GM19468 (cell line): ENCODE data around the gene MS4A3.
"Not testable (repeated sequence)": the region's sequence is repeated elsewhere in the genome, so short reads cannot be mapped to it uniquely, and the experiment has no call there.

Experiments used
- ATAC-seq: cut with Tn5 transposase; IDR thresholded peaks from one replicate; pipeline ENCODE4 v1.9.1; 2021; ENCODE audit warnings: mild to moderate bottlenecking, moderate library complexity, moderate number of reproducible peaks; ENCODE audit not compliant: unreplicated experiment; ENCODE audit errors: extremely low read depth

Gene MS4A3, protein sequence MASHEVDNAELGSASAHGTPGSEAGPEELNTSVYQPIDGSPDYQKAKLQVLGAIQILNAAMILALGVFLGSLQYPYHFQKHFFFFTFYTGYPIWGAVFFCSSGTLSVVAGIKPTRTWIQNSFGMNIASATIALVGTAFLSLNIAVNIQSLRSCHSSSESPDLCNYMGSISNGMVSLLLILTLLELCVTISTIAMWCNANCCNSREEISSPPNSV

GRCh38 chr11:60056349-60056969 lies at the start of gene MS4A3:
Gene MS4A3 (plus strand): TSS chr11:60056665. CDS start chr11:60061161, 4,496 bp downstream.
- ATAC-seq = no peak

- ATAC-seq = no peak
These were observed 39.6 kb upstream of the MS4A3 start, which contains the start of gene OOSP4B for GRCh38 chr11:60016881-60017280. Gene OOSP4B (plus strand): TSS chr11:60017181.

GRCh38 chr11:60018058-60018457 lies 38.4 kb upstream of the MS4A3 start:
- no peak for ATAC-seq

GRCh38 chr11:60020376-60020775 lies 36.1 kb upstream of the MS4A3 start:
- ATAC-seq = not testable (repeated sequence)

DNA sequence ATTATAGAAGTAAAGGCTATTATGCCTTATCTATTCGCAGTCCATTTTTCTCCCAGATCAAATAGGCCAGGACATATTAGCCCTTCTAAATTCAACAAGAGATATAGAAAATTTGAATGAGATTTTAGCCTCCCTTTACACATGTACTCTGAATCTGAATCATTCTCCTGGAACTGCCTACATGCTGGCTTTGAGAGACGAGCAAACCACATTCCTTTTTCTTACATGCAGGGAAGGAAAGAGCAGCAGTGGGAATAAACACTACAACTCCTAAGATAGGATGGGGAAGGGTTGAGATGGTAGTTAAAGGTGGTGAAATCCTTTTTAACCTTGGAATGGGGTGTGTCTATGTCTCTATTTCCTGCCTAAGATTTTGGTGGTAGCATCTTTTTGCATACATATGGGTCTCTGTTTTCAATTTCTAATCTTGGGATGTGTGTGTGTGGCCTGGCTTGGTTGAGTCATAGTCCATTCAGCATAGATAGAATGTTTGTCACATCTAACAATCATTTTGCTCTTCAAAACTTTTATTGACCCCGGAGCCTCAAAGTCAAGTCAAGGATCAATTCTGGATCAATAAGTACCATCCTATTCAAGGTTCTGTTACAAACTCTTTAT lies 27.3 kb upstream of the MS4A3 start:
- no peak for ATAC-seq

GRCh38 chr11:60040109-60040508 lies 16.4 kb upstream of the MS4A3 start, which contains the start of gene OOSP2:
Gene OOSP2 (plus strand): TSS chr11:60040409. CDS start chr11:60040460, 51 bp downstream.
- no peak for ATAC-seq

DNA sequence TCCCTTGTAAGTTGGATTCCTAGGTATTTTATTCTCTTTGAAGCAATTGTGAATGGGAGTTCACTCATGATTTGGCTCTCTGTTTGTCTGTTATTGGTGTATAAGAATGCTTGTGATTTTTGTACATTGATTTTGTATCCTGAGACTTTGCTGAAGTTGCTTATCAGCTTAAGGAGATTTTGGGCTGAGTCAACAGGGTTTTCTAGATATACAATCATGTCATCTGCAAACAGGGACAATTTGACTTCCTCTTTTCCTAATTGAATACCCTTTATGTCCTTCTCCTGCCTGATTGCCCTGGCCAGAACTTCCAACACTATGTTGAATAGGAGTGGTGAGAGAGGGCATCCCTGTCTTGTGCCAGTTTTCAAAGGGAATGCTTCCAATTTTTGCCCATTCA lies 6.0 kb upstream of the MS4A3 start:
- not testable (repeated sequence) for ATAC-seq

DNA sequence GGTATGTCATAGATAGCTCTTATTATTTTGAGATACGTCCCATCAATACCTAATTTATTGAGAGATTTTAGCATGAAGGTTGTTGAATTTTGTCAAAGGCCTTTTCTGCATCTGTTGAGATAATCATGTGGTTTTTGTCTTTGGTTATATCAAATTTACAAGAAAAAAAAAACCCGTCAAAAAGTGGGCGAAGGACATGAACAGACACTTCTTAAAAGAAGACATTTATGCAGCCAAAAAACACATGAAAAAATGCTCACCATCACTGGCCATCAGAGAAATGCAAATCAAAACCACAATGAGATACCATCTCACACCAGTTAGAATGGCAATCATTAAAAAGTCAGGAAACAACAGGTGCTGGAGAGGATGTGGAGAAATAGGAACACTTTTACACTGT lies 5.6 kb upstream of the MS4A3 start:
- ATAC-seq = not testable (repeated sequence)

DNA sequence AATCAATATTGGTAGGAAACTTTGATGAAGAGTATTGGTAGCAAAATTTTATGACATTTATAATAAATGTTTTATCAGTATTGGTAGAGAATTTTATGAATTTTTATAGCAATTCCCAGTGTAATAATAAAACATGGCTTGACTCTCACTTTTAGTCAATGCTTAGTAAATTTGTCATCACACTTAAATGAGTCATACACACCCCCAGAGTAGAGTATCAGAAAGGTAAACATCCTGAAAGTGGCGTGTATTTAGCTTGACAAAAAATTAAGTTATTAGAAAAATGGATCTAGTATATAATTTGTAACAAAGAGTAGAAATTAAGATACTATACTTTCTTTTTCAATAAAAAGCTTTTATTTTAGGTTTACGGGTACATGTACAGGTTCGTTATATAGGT lies 2.6 kb downstream of the MS4A3 start:
- no peak for ATAC-seq

DNA sequence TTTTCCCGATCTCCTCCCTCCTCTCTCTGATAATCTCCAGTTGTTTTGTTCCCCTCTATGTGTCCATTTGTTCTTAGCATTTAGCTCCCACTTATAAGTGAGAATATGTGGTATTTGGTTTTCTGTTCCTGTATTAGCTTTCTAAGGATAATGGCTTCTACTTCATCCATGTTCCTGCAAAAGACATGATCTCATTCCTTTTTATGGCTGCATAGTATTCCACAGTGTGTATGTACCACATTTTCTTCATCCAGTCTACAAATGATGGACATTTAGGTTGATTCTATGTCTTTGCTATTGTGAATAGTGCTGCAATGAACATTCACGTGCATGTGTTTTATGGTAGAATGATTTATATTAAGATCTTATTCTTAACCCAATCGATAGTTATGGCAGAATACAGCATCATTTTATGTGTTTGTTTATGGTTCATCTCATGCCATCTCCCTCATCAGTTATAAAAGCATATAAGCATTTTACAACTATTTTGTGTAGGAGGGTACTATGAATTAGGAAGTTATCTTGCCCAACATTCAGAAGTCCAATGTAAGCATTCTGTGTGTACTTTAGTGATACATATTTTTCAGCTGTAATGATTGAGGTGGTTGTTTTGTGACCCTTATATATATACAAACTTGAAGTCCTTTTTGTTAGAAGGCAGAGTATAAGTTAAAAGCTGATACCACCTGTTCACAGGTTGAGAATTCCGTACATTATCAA lies 3.2 kb downstream of the MS4A3 start:
- ATAC-seq = no peak

- ATAC-seq = no peak
These were observed 7.6 kb downstream of the MS4A3 start for GRCh38 chr11:60064111-60064510.

GRCh38 chr11:60065801-60066200 lies 9.3 kb downstream of the MS4A3 start:
- ATAC-seq = no peak

- no peak for ATAC-seq
These were observed 13.0 kb downstream of the MS4A3 start for GRCh38 chr11:60069450-60069849.

GRCh38 chr11:60071644-60072043 lies 15.2 kb downstream of the MS4A3 start:
- ATAC-seq = not testable (repeated sequence)

GRCh38 chr11:60077216-60077817 lies 20.9 kb downstream of the MS4A3 start:
- ATAC-seq = no peak

GRCh38 chr11:60077981-60078380 lies 21.5 kb downstream of the MS4A3 start:
- no peak for ATAC-seq

DNA sequence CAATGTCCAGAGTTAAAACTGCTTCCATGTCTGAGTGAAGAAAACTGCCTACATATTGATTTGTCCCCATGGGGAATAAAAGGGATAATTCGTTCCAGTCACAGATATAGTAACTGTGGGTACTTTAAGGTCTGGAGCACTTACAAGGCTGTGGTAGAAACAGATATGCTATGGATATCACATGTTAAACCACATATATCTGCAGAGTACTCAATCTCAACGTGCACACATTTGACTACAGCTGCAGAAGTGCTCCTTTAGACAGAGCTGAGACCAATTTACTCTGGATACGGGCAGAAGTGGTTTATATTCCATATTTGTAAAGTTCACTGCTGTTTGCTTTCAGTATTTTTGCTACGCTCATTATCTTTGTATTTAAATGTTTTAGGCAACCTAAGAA lies 22.3 kb downstream of the MS4A3 start:
- no peak for ATAC-seq

DNA sequence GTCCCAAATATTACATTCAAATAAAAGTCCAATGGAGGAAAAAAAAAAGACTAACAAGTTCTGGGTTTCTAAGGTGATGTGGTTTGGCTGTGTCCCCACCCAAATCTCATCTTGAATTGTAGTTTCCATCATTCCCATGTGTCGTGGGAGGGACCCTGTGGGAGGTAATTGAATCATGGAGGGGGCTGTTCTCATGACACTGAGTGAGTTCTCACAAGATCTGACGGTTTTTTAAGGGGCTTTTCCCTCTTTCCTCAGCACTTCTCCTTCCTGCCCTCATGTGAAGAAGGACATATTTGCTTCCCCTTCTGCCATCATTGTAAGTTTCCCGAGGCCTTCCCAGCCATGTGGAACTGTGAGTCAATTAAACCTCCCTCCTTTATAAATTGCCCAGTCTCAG lies 24.1 kb downstream of the MS4A3 start:
- no peak for ATAC-seq

DNA sequence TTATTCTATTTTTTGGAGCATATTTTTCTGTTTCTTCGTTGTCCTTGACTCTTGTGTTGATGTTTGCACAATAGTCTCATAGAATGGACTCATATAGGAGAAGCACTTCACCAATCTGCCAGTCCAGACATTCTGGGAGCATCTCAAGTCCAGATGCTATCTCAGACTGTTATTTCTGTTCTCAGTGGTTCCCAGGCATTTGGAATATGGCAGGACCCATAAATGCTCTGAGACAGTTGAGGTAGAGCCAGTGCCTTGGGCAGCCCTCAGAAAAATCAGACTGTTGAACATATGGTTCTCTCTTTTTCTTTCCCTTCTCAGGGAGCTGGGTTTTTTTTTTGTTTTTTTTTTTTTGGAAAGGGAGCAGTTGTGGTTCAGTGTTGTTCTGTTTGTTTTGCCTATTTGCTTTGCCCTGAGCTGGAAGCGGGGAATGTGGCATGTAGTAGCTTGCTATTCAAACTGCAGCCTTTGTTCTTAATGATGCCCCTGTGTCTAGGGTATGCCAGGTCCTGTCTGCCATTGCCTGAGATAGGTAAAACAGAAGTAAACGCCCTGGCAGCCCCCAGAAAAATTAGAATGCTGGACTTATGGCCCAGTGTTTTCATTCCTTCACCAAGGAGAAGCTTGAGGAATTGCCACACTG lies 28.3 kb downstream of the MS4A3 start:
- ATAC-seq = no peak

DNA sequence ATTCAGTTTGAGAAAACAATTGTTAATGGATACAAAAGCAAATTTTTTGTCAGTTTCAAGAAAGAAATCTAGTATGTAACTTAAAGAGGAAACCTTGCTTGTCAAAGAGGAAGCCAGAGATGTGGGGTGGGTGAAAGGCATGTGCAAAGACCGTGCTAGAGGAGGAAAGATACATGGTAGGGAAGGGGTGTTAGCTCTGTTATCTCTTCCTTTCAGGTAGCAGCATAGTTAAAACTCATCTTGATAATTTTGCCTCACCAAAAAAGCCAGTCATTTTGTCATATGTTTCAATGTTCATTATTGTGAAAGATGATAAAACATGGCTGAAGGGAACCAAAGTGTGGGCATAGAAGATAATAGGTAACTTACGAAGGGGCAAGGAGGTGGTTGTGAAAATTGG lies 29.4 kb downstream of the MS4A3 start:
- ATAC-seq = no peak
